BLaER1 (cell line): ENCODE data around the gene REG1A.
A peak's percentile ranks its signal among the peaks of the same experiment; 100 is the strongest.

ENCODE experiments used
- H3K27ac ChIP-seq: shearing (Covaris generic); formaldehyde crosslinking; 2 replicates; pipeline ENCODE4 v1.8.1; 2022
- H3K27me3 ChIP-seq: shearing (Covaris generic); formaldehyde crosslinking; 2 replicates; pipeline ENCODE4 v1.8.1; 2022
- H3K36me3 ChIP-seq: shearing (Covaris generic); formaldehyde crosslinking; 2 replicates; pipeline ENCODE4 v1.8.1; 2022
- H3K4me1 ChIP-seq: shearing (Covaris generic); formaldehyde crosslinking; 2 replicates; pipeline ENCODE4 v1.8.1; 2022
- H3K4me2 ChIP-seq: shearing (Covaris generic); formaldehyde crosslinking; 2 replicates; pipeline ENCODE4 v1.8.1; 2022
- H3K4me3 ChIP-seq: shearing (Covaris generic); formaldehyde crosslinking; 2 replicates; pipeline ENCODE4 v1.8.1; 2022
- H3K9ac ChIP-seq: shearing (Covaris generic); formaldehyde crosslinking; 2 replicates; pipeline ENCODE4 v1.8.1; 2022
- H3K9me3 ChIP-seq: shearing (Covaris generic); formaldehyde crosslinking; 2 replicates; pipeline ENCODE4 v1.8.1; 2022
- H4K20me1 ChIP-seq: shearing (Covaris generic); formaldehyde crosslinking; 2 replicates; pipeline ENCODE4 v1.8.1; 2022
- Cebpa-rat ChIP-seq: shearing (Covaris generic); IDR thresholded peaks from 2 replicates; pipeline ENCODE4 v1.8.1; 2022

REG1A gene

DNA sequence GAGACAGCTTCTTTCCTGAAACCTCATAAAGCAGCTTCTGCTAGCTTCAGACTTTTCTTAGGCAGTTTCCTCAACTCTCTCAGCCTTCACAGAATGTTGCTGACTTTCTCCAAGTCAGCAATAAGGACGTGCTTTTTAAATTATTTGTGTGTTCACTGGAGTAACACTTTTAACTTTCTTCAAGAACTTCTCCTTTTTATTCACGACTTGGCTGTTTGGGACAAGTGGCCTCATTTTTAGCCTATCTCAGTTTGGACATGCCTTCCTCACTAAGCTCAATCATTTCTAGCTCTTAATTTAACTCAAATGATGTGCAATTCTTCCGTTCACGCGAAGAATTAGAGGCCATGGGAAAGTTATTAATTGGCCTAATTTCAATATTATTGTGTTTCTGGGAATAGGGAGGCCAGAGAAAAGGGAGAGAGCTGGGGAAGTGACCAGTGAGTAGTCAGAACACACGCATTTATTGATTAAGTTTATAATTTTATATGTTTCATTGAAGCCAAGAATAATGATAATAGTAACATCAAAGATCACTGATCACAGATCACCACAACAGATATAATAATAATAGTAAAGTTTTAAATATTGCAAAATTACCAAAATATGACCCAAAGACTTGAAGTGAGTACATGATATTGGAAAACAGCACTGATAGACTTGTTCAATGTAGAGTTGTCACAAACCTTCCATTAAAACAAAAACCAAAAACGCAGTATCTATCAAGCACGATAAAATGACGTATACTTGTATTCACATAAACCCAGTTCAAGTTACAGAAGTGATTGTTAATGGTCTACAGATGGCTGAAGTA is 4.8 kb downstream of the REG1A start:
- no peaks in the 10 kb centered on the region for H3K36me3 ChIP-seq
- H3K27ac ChIP-seq: no peak overlapping the region
- no peaks in the 10 kb centered on the region for H3K9me3 ChIP-seq
- peaks cover 8% of the 10 kb centered on the region for H3K4me1 ChIP-seq
- H3K9ac ChIP-seq: no peak overlapping the region
- H4K20me1 ChIP-seq: no peaks in the 10 kb centered on the region
- H3K4me3 ChIP-seq: no peak overlapping the region
- TF ChIP-seq Cebpa-rat: no peak
- no peaks in the 10 kb centered on the region for H3K27me3 ChIP-seq
- no peak overlapping the region for H3K4me2 ChIP-seq

DNA sequence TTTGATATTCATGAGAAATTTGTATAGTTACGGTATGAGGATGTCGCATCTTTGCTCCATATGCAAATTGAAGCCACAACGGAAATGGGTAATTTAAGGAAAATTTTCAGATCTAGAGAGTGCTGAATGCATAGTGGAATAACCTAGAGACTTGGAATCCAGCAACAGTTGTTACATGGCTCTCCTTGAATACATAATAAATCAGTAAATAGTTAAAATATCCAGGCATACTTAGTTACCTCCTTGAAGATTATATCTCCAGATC is 5.4 kb downstream of the REG1A start:
- Histone ChIP-seq H3K9me3 (no peaks in the 10 kb centered on the region), H3K9ac (no peak overlapping the region), H3K4me1 (peaks cover 11% of the 10 kb centered on the region), H4K20me1 (no peaks in the 10 kb centered on the region), H3K27me3 (no peaks in the 10 kb centered on the region), H3K4me3 (no peak overlapping the region), H3K4me2 (no peak overlapping the region), H3K27ac (no peak overlapping the region), H3K36me3 (no peaks in the 10 kb centered on the region)
- TF ChIP-seq Cebpa-rat: no peak

DNA sequence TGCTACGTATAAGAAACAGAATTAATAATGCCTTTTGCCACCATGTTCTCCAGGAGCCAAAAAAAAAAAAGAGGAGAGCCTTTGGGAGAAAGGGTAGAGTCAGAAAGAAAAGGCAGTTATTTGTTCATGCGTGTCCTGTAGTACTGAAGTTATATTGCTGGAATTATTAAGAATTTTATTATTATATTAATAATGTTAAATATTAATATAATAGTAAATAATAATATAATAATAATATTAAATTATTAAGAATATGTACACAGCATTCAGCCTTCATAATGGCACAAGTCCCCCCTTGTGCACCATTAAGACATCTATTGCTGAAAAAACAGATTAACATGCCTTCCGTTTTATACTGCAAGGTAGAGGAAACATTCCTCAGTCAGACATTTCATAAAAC is 8.1 kb downstream of the REG1A start:
- H3K4me3 ChIP-seq: no peak overlapping the region
- H3K27me3 ChIP-seq: no peaks in the 10 kb centered on the region
- no peak overlapping the region for H3K9ac ChIP-seq
- no peak overlapping the region for H3K27ac ChIP-seq
- peaks cover 11% of the 10 kb centered on the region for H3K4me1 ChIP-seq
- H3K4me2 ChIP-seq: no peak overlapping the region
- H4K20me1 ChIP-seq: no peaks in the 10 kb centered on the region
- H3K36me3 ChIP-seq: no peaks in the 10 kb centered on the region
- no peak for TF ChIP-seq Cebpa-rat
- no peaks in the 10 kb centered on the region for H3K9me3 ChIP-seq

DNA sequence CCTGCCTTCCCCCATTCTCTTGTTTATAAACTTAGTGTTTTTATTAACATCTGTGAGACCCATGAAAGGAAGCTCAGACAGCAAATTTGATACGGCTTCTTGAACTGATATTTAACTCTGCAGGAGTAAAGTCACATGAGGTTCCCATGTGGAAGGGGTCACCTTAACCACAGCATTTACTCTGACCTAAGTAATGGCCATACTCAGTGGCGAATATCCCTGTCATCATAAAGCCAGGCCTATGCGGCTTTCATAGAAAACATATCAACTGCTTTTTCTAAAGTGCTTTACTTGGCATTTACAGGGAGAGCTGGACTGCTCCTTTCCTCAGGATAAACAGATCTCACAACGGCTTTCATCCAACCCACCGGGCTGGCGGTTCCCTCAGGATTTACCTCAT is 9.0 kb downstream of the REG1A start:
- Histone ChIP-seq H3K9me3 (no peaks in the 10 kb centered on the region), H4K20me1 (no peaks in the 10 kb centered on the region), H3K27ac (no peak overlapping the region), H3K4me1 (peaks cover 11% of the 10 kb centered on the region), H3K4me3 (no peak overlapping the region), H3K4me2 (no peak overlapping the region), H3K9ac (no peak overlapping the region), H3K36me3 (no peaks in the 10 kb centered on the region), H3K27me3 (no peaks in the 10 kb centered on the region)
- TF ChIP-seq Cebpa-rat: no peak

DNA sequence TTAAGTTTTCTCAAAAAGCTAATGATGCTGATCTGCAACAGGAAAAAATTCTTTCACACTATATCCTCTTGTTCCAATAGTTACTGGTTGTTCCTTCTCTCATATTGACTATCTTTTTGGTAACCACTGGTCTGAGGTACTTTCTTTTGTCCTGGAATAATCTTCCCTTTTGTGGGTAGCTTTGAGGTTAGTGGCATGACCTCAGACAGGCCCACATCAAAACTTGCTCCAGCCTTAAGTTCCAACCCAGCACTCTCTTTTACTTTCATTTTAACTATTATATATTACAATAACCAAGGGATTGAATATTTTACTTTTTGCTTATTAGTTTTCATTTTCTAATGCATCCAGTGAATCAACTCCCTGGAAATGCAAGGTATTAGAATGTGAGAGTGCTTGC is 9.5 kb downstream of the REG1A start:
- Histone ChIP-seq H3K9ac (no peak overlapping the region), H3K27ac (no peak overlapping the region), H4K20me1 (no peaks in the 10 kb centered on the region), H3K36me3 (no peaks in the 10 kb centered on the region), H3K4me1 (peaks cover 11% of the 10 kb centered on the region), H3K9me3 (no peaks in the 10 kb centered on the region), H3K4me2 (peak overlapping the region; percentile 10), H3K4me3 (no peak overlapping the region), H3K27me3 (no peaks in the 10 kb centered on the region)
- TF ChIP-seq Cebpa-rat: no peak

DNA sequence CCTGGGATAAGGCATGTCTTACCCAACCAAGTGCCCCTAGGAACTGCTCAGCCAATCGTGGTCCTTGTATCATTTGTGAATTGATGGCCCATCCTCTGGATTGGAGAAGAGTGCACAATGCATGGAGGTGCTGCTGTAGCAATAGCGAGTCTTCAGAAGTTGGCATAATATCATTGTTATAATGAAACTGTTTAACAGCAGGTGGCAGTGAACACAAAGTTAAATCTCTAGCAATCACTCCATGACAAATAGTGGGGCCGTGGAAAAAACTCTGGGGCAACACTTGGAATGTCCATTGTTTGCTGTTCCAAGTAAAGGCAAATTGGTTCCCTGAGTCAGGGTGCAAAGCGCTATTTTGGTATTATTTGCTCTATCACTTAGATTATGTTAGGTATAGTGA is 11.4 kb downstream of the REG1A start:
- Histone ChIP-seq H3K4me3 (no peak overlapping the region), H4K20me1 (no peaks in the 10 kb centered on the region), H3K9me3 (no peaks in the 10 kb centered on the region), H3K27ac (no peak overlapping the region), H3K4me1 (peaks cover 11% of the 10 kb centered on the region), H3K36me3 (no peaks in the 10 kb centered on the region), H3K9ac (no peak overlapping the region), H3K4me2 (no peak overlapping the region), H3K27me3 (no peaks in the 10 kb centered on the region)
- no peak for TF ChIP-seq Cebpa-rat

- Histone ChIP-seq H3K27ac (no peak overlapping the region), H3K27me3 (no peaks in the 10 kb centered on the region), H3K4me2 (no peak overlapping the region), H4K20me1 (no peaks in the 10 kb centered on the region), H3K9me3 (no peaks in the 10 kb centered on the region), H3K4me1 (no peaks in the 10 kb centered on the region), H3K36me3 (no peaks in the 10 kb centered on the region), H3K9ac (no peak overlapping the region), H3K4me3 (no peak overlapping the region)
- no peak for TF ChIP-seq Cebpa-rat
Observed at GRCh38 chr2:79138385-79138784, 18.1 kb downstream of the REG1A start.

DNA sequence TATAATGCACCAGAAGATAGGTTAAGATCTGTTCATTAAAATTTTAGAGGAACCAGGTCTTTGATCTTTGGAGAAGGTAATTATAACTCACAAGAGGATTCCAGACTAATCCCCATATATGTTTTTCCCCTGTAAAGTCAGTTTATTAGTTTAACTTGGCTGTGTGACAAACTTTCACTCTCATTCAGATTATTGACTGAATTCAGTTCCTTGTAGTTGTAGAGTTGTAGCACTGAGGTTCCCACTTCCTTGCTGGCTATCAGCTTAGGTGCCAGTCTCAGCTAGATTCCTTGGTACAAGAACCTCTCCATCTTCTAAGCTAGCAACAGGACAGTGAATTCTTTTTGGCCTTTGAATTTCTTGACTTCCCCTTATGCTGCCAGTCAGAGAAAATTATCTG is 19.1 kb downstream of the REG1A start:
- H3K4me3 ChIP-seq: no peak overlapping the region
- no peak overlapping the region for H3K9ac ChIP-seq
- H3K4me2 ChIP-seq: no peak overlapping the region
- H3K27ac ChIP-seq: no peak overlapping the region
- no peaks in the 10 kb centered on the region for H3K9me3 ChIP-seq
- H4K20me1 ChIP-seq: no peaks in the 10 kb centered on the region
- no peaks in the 10 kb centered on the region for H3K36me3 ChIP-seq
- H3K27me3 ChIP-seq: no peaks in the 10 kb centered on the region
- no peak for TF ChIP-seq Cebpa-rat
- no peaks in the 10 kb centered on the region for H3K4me1 ChIP-seq

DNA sequence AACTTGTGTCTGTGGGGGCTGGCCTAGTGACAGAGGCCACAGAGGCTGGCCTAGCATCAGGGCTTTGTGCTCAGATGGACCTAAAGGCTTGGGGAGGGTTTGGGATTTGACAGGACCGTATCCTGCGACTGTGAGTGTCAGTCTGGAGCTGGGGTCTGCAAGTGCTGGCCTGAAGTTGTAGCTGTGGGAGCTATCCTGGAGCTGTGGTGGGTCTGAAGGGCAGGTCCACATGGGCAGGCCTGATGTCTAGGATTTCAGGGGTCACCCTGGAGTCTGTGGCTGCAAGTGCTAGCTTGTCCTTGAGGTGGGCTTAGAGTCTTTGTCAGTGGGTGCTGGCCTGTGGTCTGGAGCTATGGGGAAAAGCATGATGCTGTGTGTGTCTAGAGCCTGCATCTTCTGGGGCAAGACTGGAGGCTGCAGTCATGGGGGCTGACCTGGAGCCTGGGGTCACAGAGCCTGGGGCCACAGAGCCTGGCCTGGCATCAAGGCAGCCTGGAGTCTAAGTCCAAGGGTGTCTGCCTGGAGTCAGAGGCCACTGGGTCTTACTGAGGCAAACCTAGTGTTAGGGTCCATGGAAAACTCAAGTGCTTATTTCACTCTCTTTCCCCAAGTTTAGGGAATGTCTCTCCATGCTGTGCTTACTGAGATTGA is 35.7 kb downstream of the REG1A start:
- H3K4me2 ChIP-seq: no peak overlapping the region
- TF ChIP-seq Cebpa-rat: no peak
- H3K4me1 ChIP-seq: no peaks in the 10 kb centered on the region
- H3K4me3 ChIP-seq: no peak overlapping the region
- no peaks in the 10 kb centered on the region for H3K27me3 ChIP-seq
- no peak overlapping the region for H3K27ac ChIP-seq
- no peaks in the 10 kb centered on the region for H3K9me3 ChIP-seq
- no peak overlapping the region for H3K9ac ChIP-seq
- no peaks in the 10 kb centered on the region for H4K20me1 ChIP-seq
- H3K36me3 ChIP-seq: no peaks in the 10 kb centered on the region

GRCh38 chr2:79159030-79159429 is 38.7 kb downstream of the REG1A start:
- no peak overlapping the region for H3K9ac ChIP-seq
- no peaks in the 10 kb centered on the region for H3K36me3 ChIP-seq
- no peaks in the 10 kb centered on the region for H3K27me3 ChIP-seq
- no peak overlapping the region for H3K4me2 ChIP-seq
- H3K4me1 ChIP-seq: no peaks in the 10 kb centered on the region
- no peaks in the 10 kb centered on the region for H4K20me1 ChIP-seq
- TF ChIP-seq Cebpa-rat: no peak
- H3K4me3 ChIP-seq: no peak overlapping the region
- no peaks in the 10 kb centered on the region for H3K9me3 ChIP-seq
- H3K27ac ChIP-seq: no peak overlapping the region
